ENCODE results near the gene PPP1R13L. TPM values are rescaled to one million over a fixed set of nuclear protein-coding genes. Genes with fewer than 3 reads are reported as not detected.
"Not testable (repeated sequence)": the region's sequence is repeated elsewhere in the genome, so short reads cannot be mapped to it uniquely, and the experiment has no call there.

Gene PPP1R13L
- total and polyA plus RNA-seq, 2 donors (not counting 1 experiment from before 2014, with no cell fraction given) = 7.4 to 9.2 TPM

GRCh38 chr19:45414468-45414867, 9.6 kb upstream of the PPP1R13L start:
- peaks cover 18% of the 10 kb centered on the region for H3K79me2 ChIP-seq (ENCODE audit: control insufficient read depth, insufficient read depth, low read length)
- H3K27ac ChIP-seq (ENCODE audit: low read length in 2 of 2) = no peak overlapping the region
- Mint-ChIP-seq H3K27ac (no peak overlapping the region), H3K27me3 (no peaks in the 10 kb centered on the region), H3K4me3 (no peak overlapping the region), H3K9me3 (ENCODE audit: insufficient read depth) (no peaks in the 10 kb centered on the region), H3K4me1 (peaks cover 14% of the 10 kb centered on the region)
- no peak overlapping the region for H2AFZ ChIP-seq (ENCODE audit: insufficient read depth, low read depth, low read length, poor library complexity, severe bottlenecking)
- DNase-seq = no peak
- TF ChIP-seq EZH2 (IDR thresholded peaks at IDR 0.05; ENCODE audit: borderline replicate concordance, insufficient read depth, low read depth, low read length, poor library complexity, severe bottlenecking) (no peak), CTCF (IDR thresholded peaks at IDR 0.05) (no peak)
- ChIA-PET POLR2A (interaction anchor here (0.6 to 0.7 kb wide), 2 partner anchors 12 to 85 kb away, joined by 3 to 8 read pairs; no protein-coding TSS in a partner anchor), CTCF (interaction anchor here (0.7 to 1.3 kb wide), 4 partner anchors 11 to 64 kb away, joined by 3 to 5 read pairs (median 4); no protein-coding TSS in a partner anchor)
- no peaks in the 10 kb centered on the region for H3K27me3 ChIP-seq (replicated peaks in 1 of 4; ENCODE audit: control extremely low read depth in 1 of 4, control insufficient read depth in 3 of 4, insufficient read depth in 4 of 4, low read length in 3 of 4)
- no peak for ATAC-seq (ENCODE audit: low read depth)
- H3K4me2 ChIP-seq (replicated peaks; ENCODE audit: low read depth, low read length, poor library complexity, severe bottlenecking) = no peak overlapping the region
- no peak overlapping the region for H3K4me3 ChIP-seq (ENCODE audit: control extremely low read depth in 1 of 5, extremely low read depth in 1 of 5, insufficient read depth in 1 of 5, low read depth in 2 of 5, low read length in 4 of 5)
- 94% methylated on average over 8 of the region's 8 CpGs for WGBS (ENCODE audit: insufficient coverage)
- intact Hi-C loops (cut with micrococcal nuclease) = no loop called here
- peaks cover 10 to 15% of the 10 kb centered on the region in 2 donors for H3K4me1 ChIP-seq (ENCODE audit: control insufficient read depth in 2 of 2, insufficient read depth in 2 of 2, low read length in 2 of 2)
- H3K36me3 ChIP-seq (replicated peaks in 1 of 2; ENCODE audit: control extremely low read depth in 1 of 2, control insufficient read depth in 1 of 2, extremely low read depth in 1 of 2, insufficient read depth in 2 of 2, low read length in 1 of 2) = peaks cover 3 to 33% of the 10 kb centered on the region in 2 experiments
- no peak overlapping the region for H3K9ac ChIP-seq (ENCODE audit: low read length)
- peaks cover 4% of the 10 kb centered on the region for H4K20me1 ChIP-seq (ENCODE audit: control insufficient read depth, insufficient read depth, low read length, poor library complexity, severe bottlenecking)
- H3K9me3 ChIP-seq (ENCODE audit: control extremely low read depth in 1 of 3, control insufficient read depth in 2 of 3, insufficient read depth in 1 of 3, low read length in 2 of 3) = no peaks in the 10 kb centered on the region

GRCh38 chr19:45413497-45413896, 8.6 kb upstream of the PPP1R13L start:
- intact Hi-C loops (cut with micrococcal nuclease) = no loop called here
- no peaks in the 10 kb centered on the region for H3K9me3 ChIP-seq (ENCODE audit: control extremely low read depth in 1 of 3, control insufficient read depth in 2 of 3, insufficient read depth in 1 of 3, low read length in 2 of 3)
- H3K27ac ChIP-seq (ENCODE audit: low read length in 2 of 2) = no peak overlapping the region
- H3K4me3 ChIP-seq (ENCODE audit: control extremely low read depth in 1 of 5, extremely low read depth in 1 of 5, insufficient read depth in 1 of 5, low read depth in 2 of 5, low read length in 4 of 5) = no peak overlapping the region
- Mint-ChIP-seq H3K27ac (no peak overlapping the region), H3K27me3 (no peaks in the 10 kb centered on the region), H3K4me1 (peaks cover 10% of the 10 kb centered on the region), H3K4me3 (no peak overlapping the region), H3K9me3 (ENCODE audit: insufficient read depth) (no peaks in the 10 kb centered on the region)
- peaks cover 4% of the 10 kb centered on the region for H4K20me1 ChIP-seq (ENCODE audit: control insufficient read depth, insufficient read depth, low read length, poor library complexity, severe bottlenecking)
- ATAC-seq (ENCODE audit: low read depth) (no peak), DNase-seq (no peak)
- H3K79me2 ChIP-seq (ENCODE audit: control insufficient read depth, insufficient read depth, low read length) = peaks cover 18% of the 10 kb centered on the region
- H3K4me1 ChIP-seq (ENCODE audit: control insufficient read depth in 2 of 2, insufficient read depth in 2 of 2, low read length in 2 of 2) = peaks cover under 1 to 9% of the 10 kb centered on the region in 2 donors
- peaks cover 3 to 33% of the 10 kb centered on the region in 2 experiments for H3K36me3 ChIP-seq (replicated peaks in 1 of 2; ENCODE audit: control extremely low read depth in 1 of 2, control insufficient read depth in 1 of 2, extremely low read depth in 1 of 2, insufficient read depth in 2 of 2, low read length in 1 of 2)
- CTCF ChIA-PET = interaction anchor here (3.7 kb wide), 1 partner anchor 27 kb away, joined by 12 read pairs; no protein-coding TSS in a partner anchor
- TF ChIP-seq EZH2 (IDR thresholded peaks at IDR 0.05; ENCODE audit: borderline replicate concordance, insufficient read depth, low read depth, low read length, poor library complexity, severe bottlenecking) = no peak
- no peak for TF ChIP-seq CTCF (IDR thresholded peaks at IDR 0.05)
- 95% methylated on average over 6 of the region's 6 CpGs for WGBS (ENCODE audit: insufficient coverage)
- no peak overlapping the region for H3K9ac ChIP-seq (ENCODE audit: low read length)
- POLR2A ChIA-PET = interaction anchor here (0.6 kb wide), 1 partner anchor 43 kb away, joined by 3 read pairs; no protein-coding TSS in a partner anchor
- no peak overlapping the region for H3K4me2 ChIP-seq (replicated peaks; ENCODE audit: low read depth, low read length, poor library complexity, severe bottlenecking)
- no peak overlapping the region for H2AFZ ChIP-seq (ENCODE audit: insufficient read depth, low read depth, low read length, poor library complexity, severe bottlenecking)
- no peaks in the 10 kb centered on the region for H3K27me3 ChIP-seq (replicated peaks in 1 of 4; ENCODE audit: control extremely low read depth in 1 of 4, control insufficient read depth in 3 of 4, insufficient read depth in 4 of 4, low read length in 3 of 4)

GRCh38 chr19:45410330-45410729, 5.5 kb upstream of the PPP1R13L start:
- H3K27me3 Mint-ChIP-seq; intact Hi-C loops (cut with micrococcal nuclease); ATAC-seq (ENCODE audit: low read depth); POLR2A ChIA-PET; H3K4me3 ChIP-seq (ENCODE audit: control extremely low read depth in 1 of 5, extremely low read depth in 1 of 5, insufficient read depth in 1 of 5, low read depth in 2 of 5, low read length in 4 of 5); H3K27me3 ChIP-seq (replicated peaks in 1 of 4; ENCODE audit: control extremely low read depth in 1 of 4, control insufficient read depth in 3 of 4, insufficient read depth in 4 of 4, low read length in 3 of 4); DNase-seq; H3K9me3 Mint-ChIP-seq (ENCODE audit: insufficient read depth); H3K27ac ChIP-seq (ENCODE audit: low read length in 2 of 2); H2AFZ ChIP-seq (ENCODE audit: insufficient read depth, low read depth, low read length, poor library complexity, severe bottlenecking); H3K9ac ChIP-seq (ENCODE audit: low read length); H3K9me3 ChIP-seq (ENCODE audit: control extremely low read depth in 1 of 3, control insufficient read depth in 2 of 3, insufficient read depth in 1 of 3, low read length in 2 of 3); H3K4me2 ChIP-seq (replicated peaks; ENCODE audit: low read depth, low read length, poor library complexity, severe bottlenecking); H3K27ac Mint-ChIP-seq; H3K4me3 Mint-ChIP-seq; H4K20me1 ChIP-seq (ENCODE audit: control insufficient read depth, insufficient read depth, low read length, poor library complexity, severe bottlenecking): not testable (repeated sequence)
- no CpG with 5 or more reads among the region's 4 CpGs for WGBS (ENCODE audit: insufficient coverage)
- peaks cover 23% of the 10 kb centered on the region for H3K79me2 ChIP-seq (ENCODE audit: control insufficient read depth, insufficient read depth, low read length)
- H3K4me1 ChIP-seq (ENCODE audit: control insufficient read depth in 2 of 2, insufficient read depth in 2 of 2, low read length in 2 of 2) = peaks cover 8 to 21% of the 10 kb centered on the region in 2 donors
- H3K4me1 Mint-ChIP-seq = peaks cover 25% of the 10 kb centered on the region
- CTCF ChIA-PET = interaction anchor here (3.7 kb wide), 1 partner anchor 30 kb away, joined by 12 read pairs; no protein-coding TSS in a partner anchor
- peaks cover 3 to 18% of the 10 kb centered on the region in 2 experiments for H3K36me3 ChIP-seq (replicated peaks in 1 of 2; ENCODE audit: control extremely low read depth in 1 of 2, control insufficient read depth in 1 of 2, extremely low read depth in 1 of 2, insufficient read depth in 2 of 2, low read length in 1 of 2)

All from B cell (primary cell).